WTC11 (cell line): ENCODE measurements around the gene SHISAL1.

ENCODE experiments used
- ZNF423 ChIP-seq: fragments of 250-450 bp; sonication (Bioruptor Pico); IDR thresholded peaks from 2 replicates; pipeline ENCODE4 v2.1.2; 2022; ENCODE audit warnings: mild to moderate bottlenecking, moderate library complexity
- TF ChIP-seq, protein P1 (sequence below): fragments of 200-600 bp; IDR thresholded peaks from 2 replicates; pipeline ENCODE4 v1.8.0; 2022; ENCODE audit warnings: antibody characterized with exemption

DNA sequence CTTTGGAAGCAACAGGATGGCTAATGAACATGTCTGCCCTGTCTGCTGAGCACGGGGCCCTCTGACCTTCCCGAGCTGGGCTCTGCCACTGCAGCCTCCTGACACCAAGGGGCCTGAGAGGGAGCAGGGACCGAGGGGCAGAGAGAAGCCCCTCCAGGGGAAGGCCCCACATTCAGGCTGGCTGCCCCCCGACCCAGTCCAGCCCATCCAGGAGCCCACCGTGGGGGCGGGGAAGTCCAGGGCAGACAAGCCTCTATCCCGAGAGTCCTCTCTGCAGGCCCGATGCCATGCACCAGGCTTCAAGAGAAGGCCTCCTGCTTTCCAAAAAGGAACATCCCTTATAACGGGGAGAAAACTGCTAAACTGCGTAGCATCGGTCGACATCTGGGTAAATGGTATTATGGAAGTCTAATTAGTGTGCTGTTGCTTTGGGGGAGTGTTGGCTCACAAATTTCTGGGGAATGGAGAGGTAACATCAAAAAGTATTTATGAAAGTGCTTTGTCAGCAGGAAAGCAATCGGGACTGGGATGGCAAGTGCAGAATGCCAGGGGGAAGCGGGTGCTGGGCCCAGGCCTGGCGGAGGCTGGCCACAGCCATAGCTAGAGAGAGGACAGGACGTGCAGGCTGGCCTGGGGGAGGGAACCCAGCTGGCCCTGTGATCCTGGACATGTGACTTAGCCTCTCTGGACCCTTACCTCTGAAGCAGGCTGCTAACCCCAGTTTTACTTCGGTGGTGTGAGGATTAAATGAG lies 5.3 kb upstream of the SHISAL1 start:
- TF ChIP-seq ZNF423 (CRISPR knock-in tag): no peak
- TF ChIP-seq, protein P1, sequence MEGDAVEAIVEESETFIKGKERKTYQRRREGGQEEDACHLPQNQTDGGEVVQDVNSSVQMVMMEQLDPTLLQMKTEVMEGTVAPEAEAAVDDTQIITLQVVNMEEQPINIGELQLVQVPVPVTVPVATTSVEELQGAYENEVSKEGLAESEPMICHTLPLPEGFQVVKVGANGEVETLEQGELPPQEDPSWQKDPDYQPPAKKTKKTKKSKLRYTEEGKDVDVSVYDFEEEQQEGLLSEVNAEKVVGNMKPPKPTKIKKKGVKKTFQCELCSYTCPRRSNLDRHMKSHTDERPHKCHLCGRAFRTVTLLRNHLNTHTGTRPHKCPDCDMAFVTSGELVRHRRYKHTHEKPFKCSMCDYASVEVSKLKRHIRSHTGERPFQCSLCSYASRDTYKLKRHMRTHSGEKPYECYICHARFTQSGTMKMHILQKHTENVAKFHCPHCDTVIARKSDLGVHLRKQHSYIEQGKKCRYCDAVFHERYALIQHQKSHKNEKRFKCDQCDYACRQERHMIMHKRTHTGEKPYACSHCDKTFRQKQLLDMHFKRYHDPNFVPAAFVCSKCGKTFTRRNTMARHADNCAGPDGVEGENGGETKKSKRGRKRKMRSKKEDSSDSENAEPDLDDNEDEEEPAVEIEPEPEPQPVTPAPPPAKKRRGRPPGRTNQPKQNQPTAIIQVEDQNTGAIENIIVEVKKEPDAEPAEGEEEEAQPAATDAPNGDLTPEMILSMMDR: no peak
